Measurements from ENCODE around the gene CAD. TPM values are rescaled to one million over a fixed set of nuclear protein-coding genes. Genes with fewer than 3 reads are reported as not detected.
"Not testable (repeated sequence)": the region's sequence is repeated elsewhere in the genome, so short reads cannot be mapped to it uniquely, and the experiment has no call there.

Gene CAD
- total RNA-seq, 1 donor from 2014 or later = 62.8 TPM

GRCh38 chr2:27255187-27255586 is 38.0 kb downstream of the CAD start:
- DNase-seq (ENCODE audit: low read depth, low spot score) = no peak

- no peak for DNase-seq (ENCODE audit: low read depth, low spot score)
These were observed 38.5 kb downstream of the CAD start for GRCh38 chr2:27255660-27256059.

DNA sequence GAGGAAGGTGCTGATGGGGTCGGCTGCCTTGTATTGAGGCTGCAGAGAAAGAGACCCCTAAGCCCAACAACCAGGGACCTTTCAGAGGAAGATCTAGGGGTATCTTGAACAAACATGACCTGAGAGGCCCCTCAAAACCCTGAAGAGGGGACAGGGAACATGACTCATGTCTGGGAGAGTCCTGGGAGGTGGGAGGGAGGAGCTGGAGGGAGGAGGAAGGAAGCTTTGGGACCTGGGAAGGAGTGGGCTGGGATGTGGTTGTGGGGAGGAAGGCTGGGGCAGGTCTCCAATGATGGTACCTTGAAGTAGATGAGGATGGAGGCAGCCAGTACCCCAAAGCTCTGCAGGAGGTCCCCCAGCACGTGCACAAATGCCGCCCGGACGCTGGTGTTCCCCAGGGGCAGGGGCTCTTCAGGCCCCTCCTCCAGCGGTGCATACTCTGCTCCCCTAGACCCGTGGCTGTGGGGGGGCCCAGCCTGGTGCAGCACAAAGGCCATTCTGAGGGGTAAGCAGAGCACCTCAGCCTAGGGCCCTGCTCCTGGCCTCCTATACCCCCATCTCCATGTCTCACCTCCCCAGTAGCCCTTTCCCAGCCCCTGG is 39.8 kb downstream of the CAD start:
- DNase-seq (ENCODE audit: low read depth, low spot score) = no peak

DNA sequence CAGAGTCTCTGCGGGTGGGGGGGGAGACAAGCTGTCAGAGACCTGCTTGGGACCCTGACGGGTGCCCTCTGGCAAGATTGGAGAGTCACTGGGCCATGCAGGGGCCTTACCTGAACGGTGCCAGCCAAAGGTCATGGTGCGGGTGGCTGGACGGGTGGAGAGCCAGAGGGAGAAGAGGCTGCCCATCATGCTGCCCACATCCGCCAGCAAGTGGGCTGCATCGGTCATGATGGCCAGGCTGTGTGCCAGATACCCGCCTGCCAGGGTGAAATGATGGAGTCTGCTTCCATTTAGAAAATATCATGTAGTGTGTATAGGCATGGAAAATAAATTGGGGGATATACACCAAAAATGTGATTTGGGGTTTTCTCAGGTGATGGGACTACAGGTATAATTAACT is 40.9 kb downstream of the CAD start:
- DNase-seq (ENCODE audit: low read depth, low spot score) = no peak

- DNase-seq (ENCODE audit: low read depth, low spot score) = no peak
These were observed 44.2 kb downstream of the CAD start for GRCh38 chr2:27261241-27261925.

DNA sequence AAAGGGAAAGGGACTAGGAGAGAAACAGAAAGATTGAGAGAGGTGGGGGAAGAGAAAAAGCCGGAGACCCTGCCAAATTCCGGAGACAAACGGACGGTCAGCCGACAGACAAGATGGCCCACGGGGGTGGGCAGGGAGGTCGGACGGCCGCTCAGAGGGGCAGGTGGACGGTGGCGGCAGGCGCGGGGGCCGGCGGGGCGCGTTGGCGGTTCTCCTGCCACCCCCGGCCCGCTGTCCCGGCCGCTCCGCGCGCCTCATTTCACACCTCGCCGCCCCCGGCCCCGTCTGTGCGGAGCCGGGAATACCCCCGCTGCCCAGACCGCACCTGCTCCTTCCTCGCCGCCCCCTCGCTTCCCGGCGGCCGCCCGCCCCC is 44.7 kb downstream of the CAD start:
- DNase-seq (ENCODE audit: low read depth, low spot score) = no peak

GRCh38 chr2:27262379-27263286 is 45.5 kb downstream of the CAD start, which contains the start of gene SLC30A3:
Gene SLC30A3, minus strand, starts transcription at chr2:27263047. Its CDS starts 141 bp downstream, at chr2:27262906.
- DNase-seq (ENCODE audit: low read depth, low spot score) = no peak

GRCh38 chr2:27263287-27264252 is 46.4 kb downstream of the CAD start:
- DNase-seq (ENCODE audit: low read depth, low spot score) = no peak

DNA sequence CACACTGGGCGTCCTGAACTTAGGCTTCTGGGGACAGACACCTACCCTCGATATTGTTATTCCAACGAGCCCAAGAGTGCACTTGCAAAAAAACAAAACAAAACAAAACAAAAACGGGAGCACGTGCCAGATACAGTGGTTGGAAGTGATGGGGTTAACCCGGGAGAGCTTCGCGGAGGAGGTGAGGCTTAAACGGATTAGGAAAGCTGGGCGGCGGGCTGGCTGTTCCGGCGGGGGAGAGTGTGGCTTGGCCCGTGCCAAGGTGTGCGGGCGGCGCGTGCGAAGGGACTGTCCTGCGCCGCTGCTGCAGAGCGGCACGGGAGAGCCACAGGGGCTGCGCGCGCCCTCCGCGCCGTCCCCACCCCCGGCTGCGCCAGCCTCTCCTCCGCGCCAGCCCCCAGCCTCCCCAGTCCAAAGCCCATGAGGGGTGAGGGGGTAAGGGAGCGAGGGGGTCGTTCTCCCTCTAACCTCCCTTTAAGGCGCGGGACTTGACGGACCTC is 47.1 kb downstream of the CAD start:
- DNase-seq (ENCODE audit: low read depth, low spot score) = no peak

DNA sequence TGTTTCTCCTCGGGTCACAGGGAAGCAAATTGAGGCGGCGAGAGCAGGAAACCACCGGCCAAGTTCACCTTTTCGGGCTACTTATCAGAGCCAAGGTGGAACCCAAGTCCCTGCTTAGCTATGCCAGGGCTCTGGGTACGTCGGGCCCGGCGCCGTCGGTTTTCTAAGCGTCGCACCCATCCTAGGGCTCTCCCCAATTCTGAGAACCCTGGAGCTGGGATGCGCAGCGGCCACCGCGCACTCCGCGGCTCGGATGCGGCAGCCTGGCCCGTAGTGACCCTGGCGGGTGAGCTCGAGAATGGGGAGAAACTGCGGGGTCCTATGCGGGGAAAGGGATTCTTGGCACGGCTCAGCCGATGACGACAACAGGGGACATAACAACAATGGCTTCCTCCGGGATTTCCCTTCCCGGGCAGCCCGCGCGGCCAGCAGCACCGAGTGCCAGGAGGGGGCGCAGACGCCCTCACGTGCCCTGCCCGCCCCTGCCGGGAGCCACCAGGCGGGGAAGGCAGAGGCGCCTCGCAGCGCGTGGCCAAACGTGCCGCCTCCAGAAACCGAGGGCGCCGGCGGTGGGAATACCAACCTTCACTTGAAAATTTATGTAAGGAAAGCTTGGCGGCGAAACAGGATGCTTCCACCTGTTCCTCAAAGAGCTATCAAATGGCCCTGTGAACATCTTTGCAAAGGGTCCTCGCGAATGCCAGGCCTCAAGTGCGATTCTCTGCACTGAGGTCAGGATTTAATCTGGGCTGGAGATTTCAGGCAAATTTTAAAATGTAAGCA is 47.8 kb downstream of the CAD start:
- DNase-seq (ENCODE audit: low read depth, low spot score) = no peak

DNA sequence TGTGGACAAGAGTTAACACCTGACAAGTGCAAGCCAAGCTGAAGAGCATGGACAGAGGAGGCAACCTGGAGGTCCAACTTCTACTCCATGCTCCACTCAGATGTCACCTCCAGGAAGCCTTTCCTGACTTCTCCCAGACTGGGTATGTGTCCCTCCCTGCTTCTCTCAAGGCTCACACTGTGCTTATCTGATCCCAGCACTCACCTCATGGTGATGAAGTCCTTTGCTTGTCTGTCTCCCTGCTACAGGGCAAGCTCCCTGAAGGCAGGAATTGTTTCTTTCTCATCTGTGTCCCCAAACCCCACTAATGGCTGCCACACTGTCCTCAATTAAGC is 48.3 kb downstream of the CAD start:
- DNase-seq (ENCODE audit: low read depth, low spot score) = no peak

DNA sequence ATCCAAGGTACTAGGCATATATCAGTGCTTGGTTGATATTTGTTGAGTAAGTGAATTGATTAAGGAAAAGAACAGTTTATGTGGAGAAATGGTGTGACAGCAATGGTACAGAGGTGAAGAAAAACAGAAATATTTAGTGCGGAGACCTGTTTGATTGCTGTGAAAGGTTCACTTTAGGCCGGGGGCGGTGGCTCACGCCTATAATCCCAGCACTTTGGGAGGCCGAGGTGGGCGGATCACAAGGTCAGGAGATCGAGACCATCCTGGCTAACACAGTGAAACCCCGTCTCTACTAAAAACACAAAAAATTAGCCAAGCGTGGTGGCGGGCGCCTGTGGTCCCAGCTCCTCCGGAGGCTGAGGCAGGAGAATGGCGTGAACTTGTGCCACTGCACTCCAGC is 51.1 kb downstream of the CAD start:
- not testable (repeated sequence) for DNase-seq (ENCODE audit: low read depth, low spot score)

DNA sequence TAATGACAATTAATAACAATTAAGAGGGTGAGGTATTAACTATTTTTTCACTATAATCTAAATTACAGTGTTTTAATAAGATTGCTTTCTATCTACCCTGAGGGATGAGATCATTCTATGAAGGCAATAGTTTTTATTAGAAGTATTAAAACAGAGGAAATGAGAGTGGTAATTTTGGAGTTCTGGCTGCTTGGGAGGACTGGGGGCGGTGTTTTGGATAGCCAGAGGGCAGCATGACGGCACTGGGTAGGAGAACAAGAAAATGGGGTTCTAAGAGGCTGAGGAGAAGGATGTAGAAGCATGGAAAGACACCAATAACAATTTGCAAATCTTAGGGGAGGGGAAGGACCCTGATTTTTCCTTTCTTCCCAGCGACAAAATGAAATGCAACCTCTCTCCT is 53.0 kb downstream of the CAD start:
- no peak for DNase-seq (ENCODE audit: low read depth, low spot score)

DNA sequence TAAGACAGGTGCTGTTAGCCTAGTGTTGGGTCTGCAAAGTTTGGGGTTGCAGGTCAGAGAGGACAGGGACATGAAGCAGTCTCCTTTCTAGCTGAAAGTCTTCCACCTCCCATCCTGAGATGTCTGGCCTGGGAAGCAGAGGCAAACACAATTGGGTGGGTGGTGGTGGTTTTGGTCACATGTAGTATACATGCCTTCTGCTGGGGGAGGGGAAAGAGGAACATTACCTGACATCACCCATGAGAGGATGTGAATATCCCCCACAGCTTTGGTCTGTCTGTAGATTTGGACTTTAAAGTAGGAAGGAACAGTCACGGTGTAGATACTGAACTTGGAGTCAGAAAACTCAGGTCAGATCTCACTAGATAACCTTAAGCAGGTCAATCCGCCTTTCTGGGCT is 53.5 kb downstream of the CAD start:
- no peak for DNase-seq (ENCODE audit: low read depth, low spot score)

DNA sequence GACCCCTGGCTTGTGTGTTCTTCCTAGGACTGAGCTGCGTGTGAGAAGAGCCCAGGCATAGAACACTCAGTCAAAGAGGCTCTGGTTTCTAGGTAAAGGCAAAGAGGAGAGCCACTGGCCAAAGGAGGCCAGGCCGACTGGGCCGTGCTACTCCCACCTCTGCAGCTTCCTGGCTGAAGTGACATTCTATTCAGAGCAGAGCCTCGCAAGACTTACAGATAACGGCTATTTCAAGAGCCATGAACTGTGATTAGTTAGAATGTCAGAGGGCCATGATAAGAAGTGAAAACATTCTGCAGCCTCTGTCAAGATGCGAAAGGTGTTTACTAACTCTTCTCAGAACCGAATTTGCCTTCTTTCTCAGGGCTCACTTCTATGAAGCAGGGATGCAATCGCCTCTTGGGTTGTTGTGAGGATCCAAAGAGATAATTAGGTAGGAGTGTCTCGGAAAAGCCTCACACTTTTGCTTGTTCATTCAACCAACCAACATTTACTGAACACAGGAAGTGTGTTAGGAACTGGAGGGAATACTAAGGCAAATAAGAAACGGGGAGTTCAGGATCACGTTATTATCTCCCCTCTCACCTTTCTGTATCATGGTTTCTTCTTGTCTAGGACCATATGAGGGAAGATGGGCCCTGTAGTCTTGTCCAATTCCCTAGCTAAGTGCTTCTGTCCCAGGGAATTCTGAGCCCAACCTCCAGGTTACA is 54.6 kb downstream of the CAD start:
- no peak for DNase-seq (ENCODE audit: low read depth, low spot score)

DNA sequence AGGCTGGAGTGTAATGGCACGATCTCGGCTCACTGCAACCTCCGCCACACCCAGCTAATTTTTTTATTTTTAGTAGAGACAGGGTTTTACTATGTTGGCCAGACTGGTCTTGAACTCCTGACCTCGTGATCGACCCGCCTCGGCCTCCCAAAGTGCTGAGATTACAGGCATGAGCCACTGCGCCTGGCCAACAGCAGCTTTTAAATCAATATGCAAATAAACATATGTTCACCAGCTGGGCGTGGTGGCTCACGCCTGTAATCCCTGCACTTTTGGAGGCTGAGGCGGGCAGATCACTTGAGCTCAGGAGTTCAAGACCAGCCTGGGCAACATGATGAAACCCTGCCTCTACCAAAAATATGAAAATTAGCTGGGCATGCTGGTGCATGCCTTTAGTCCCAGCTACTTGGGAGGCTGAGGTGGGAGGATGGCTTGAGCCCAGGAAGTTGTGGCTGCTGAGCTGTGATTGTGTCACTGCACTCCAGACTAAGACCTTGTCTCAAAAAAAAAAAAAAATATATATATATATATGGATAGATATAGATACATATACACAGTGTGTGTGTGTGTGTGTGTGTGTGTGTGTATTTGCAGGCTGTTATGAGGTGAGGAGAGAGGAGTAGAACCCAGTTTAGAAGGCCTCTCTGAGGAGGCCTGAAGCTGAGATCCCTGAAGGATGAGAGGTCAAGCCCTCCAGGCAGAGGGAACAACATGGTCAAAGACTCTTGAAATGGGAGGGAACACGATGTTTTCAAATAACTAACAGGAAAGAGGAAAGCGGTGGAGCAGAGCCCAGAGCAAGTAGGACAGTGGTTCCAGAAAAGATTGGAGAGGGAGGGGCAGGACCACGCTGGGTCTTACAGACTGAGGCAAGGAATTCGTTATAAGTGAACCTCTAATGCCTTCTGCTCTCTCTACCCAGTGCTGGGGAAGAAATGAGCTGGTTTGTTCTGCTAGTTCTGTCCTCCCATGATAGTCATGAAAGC is 55.7 kb downstream of the CAD start:
- not testable (repeated sequence) for DNase-seq (ENCODE audit: low read depth, low spot score)

DNA sequence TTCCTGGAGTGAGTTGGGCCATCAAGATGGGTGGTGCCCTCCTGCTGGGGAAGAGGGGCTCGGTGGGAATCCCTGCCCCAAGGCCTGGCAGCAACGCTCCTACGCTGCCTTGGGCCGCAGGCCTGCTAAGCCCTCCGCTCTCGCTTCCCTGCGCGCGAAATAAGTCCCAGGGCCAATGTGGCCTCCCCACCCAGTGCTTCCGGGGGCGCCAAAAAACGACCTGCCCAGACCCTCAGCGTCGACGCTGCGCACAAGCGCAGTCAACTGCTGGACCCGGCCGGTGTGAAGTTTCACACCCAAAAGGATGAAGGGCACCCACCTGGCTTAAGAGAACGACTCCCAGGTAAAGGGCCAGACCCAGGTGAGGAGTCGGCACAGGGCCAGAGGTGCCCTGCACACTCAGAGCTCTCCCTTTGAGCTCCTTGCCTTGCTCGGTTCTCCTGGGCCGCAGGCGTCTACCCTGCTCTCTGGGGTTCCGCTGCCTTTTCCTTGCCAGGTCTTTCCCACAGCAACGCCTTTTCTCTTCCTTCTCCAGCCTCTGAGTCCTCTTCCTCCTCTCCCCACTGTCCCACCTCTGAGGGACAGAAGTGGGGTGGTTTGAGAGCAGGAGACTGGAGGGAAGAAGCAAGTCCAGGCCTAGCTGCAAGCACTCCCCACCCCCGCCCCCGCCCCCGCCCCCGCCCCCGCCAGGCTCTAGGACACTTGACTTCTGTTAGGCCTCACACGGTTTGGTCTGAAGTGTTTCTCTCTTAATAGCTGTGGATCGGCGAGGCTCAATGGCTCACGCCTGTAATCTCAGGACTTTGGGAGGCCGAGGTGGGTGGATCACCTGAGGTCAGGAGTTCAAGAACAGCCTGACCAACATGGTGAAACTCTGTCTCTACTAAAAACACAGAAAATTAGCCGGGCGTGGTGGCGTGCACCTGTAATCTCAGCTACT is 58.3 kb downstream of the CAD start, which contains the start of gene DNAJC5G:
TSS of gene DNAJC5G (plus strand) at position 223 of the 940 bp plus-strand sequence. CDS start 1,296 bp downstream, outside the sequence.
- DNase-seq (ENCODE audit: low read depth, low spot score) = no peak
